Left renal cortex interstitium (tissue), 4 donors: ENCODE data around the gene IL10RA. TPM values are rescaled to one million over a fixed set of nuclear protein-coding genes. Genes with fewer than 3 reads are reported as not detected.
"Not testable (repeated sequence)": the region's sequence is repeated elsewhere in the genome, so short reads cannot be mapped to it uniquely, and the experiment has no call there.

Source experiments
- DNase-seq, 4 donors: peaks; one replicate each; pipeline ENCODE4 v3.0.0-alpha.2; 2013; ENCODE audit warnings: low read depth in 4 of 4, low spot score in 2 of 4, missing footprints in 1 of 4
- polyA plus RNA-seq, 4 donors: library from polyadenylated mRNA; unstranded; fragments of 120-200 nt; gene quantifications; one replicate each; pipeline ENCODE4 v1.2.1, GENCODE V29; 2013; ENCODE audit not compliant: insufficient read length in 4 of 4

The IL10RA gene
- polyA plus RNA-seq, 4 donors, result 2.2 to 3.1 (median 2.6) TPM

DNA sequence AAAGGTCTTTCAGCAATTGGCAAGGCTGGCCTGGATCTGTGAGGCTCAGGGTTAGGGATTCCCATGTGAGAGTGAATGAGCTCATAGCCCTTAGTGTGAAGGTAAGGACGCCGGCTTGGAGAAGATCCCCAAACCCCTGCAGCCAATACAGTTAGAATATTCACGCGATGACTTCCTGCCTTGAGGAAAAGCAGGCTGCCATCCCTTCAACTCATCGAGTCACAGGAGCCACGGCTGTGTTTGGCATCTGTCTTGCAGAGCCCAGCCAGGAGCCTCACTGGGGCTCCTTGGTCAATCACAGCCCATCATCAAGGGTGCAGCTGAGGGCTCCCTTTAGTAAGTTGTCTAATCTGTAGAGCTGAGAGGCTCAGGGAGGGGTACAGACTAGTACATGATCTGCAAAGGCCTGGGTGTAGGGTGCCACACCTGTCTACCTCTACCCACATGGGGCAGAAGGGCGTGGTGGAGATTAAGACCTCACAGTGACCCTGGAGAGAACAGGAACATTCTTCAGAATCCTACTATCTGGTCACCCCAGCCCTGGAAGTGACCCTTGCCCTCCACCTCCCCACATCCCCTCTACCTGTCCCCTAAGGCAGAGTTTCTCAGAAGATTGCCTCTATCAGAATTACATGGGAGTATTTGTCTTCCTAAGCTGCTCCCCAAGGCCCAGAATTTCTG is 18.5 kb downstream of the IL10RA start:
- DNase-seq, result no peak

DNA sequence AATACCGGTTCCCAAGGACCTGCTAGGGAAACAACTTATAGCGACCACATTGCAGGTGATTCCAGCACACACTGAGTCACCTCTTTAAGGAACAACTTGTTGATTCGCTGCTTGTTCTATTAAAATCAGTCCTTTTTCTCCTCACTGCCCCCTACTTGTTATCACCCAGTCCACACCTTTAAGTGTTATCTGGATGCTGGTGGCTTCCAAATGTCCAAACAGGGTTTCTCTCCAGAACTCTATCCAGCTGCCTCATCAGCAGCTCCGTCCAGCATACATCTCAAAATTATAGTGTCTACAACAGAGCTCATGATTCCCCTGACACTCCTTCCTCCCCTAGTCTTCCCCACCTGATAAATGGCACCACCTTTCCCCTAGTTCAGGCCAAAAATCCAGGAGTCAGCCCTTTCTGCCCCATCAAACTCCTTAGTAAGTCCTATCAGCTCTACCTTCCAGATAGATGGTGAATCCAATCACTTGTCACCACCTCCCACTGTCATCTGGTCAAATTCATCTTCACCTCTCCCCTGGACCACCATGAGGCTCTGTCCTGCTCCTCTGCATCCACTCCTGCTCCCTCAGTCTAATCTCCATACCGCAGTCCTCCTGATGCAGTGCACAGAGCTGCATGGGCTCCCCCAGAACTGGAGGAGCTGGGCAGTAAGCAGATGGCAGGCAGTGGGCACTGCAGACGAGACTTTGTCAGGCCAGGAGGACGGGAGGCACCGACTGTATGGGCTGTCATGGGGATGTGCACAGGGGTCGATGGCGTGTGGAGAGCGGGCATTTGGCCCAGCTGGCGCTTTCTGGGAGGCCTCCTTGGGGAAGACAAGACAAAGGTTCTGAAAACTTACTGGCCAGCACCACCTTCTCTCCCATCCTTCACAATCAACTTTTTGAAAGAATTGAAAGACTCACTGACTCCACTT is 19.3 kb downstream of the IL10RA start:
- DNase-seq, result no peak

DNA sequence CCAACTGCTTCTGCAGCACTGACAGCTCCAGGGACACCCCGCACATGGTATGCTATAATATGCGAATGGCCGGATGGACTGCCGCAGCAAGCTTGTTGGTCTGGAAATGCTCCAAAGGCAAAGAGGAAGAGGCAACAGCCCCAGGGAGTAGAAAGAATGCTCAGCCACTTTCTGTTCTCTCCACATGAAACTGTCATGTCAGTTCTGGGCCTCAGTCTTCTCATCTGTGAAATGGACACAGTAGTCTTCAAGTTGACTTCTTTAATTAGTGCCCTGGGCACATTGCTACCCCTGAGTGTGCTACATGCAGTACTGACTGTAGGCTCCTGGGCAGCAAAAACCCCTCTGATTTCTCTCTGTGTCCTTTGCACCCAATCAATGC is 19.9 kb downstream of the IL10RA start:
- no peak for DNase-seq

DNA sequence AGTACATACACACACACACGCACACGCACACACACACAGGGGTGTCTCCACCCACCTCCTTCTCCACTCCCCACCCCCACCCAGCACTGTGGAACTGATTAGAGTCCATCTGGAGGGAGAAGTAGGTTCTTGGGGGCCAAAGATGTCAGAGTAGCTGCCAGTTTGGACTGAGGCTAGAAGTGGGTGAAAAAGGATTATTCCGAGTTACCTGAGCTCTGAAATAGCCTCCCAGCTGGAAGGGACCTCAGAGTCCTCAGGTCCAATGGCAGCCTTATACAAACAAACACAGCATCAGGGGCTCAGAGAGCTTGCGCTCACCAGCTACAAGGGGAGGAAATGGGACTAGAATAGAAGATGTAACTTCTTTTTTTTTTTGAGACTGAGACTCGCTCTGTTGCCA is 20.8 kb downstream of the IL10RA start:
- DNase-seq, result no peak

DNA sequence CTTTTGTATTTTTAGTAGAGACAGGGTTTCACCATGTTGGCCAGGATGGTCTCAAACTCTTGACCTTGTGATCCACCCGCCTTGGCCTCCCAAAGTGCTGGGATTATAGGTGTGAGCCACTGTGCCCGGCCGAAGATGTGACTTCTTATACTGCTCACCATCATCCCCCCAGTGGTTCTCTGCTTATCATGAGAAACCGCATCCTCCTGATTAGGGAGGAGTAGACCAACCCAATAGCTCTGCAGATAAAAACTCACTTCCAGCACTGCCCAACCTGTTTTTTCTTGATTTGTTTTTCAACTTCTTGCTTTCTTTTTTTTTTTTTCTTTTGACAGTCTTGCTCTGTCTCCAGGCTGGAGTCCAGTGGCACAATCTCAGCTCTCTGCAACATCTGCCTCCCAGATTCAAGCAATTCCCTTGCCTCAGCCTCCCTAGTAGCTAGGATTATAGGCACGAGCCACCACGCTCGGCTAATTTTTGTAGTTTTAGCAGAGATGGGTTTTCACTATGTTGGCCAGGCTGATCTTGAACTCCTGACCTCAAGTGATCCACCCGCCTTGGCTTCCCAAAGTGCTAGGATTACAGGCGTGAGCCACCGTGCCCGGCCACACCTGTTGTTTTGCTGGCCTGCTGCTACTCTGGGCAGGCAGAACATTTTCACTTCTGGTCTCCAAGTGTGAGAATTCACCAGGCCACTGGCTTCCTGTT is 21.5 kb downstream of the IL10RA start:
- DNase-seq, result not testable (repeated sequence)

DNA sequence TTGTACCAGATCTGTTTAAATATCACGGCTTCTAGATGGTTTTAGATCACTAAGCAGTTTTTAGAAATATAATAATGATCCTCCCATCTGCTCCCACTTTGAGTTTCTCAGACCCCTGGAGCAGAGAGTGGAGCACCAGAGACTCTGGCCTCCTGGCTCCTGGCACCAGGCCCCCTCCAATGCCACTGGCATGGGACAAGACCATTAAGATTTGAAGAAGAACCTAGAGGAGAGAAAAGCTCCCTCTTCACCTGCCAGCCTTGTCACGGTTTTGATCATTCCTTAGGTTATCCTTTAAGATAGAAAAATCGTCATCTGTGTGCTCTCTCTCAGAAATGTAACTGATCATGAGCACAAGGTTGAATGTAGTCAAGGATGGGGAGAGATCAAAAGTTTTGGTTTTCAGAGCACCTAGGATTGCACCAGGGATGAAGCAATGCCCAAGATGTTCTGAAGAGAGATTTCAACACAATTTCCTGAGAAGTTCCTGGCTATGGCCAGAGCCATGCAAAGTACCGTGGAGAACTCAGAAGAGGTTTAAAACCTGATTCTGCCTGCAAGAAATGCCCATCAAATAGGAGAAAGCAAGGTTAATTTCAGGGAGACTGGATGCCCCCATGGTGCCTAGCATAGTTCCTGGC is 22.2 kb downstream of the IL10RA start:
- no peak for DNase-seq

DNA sequence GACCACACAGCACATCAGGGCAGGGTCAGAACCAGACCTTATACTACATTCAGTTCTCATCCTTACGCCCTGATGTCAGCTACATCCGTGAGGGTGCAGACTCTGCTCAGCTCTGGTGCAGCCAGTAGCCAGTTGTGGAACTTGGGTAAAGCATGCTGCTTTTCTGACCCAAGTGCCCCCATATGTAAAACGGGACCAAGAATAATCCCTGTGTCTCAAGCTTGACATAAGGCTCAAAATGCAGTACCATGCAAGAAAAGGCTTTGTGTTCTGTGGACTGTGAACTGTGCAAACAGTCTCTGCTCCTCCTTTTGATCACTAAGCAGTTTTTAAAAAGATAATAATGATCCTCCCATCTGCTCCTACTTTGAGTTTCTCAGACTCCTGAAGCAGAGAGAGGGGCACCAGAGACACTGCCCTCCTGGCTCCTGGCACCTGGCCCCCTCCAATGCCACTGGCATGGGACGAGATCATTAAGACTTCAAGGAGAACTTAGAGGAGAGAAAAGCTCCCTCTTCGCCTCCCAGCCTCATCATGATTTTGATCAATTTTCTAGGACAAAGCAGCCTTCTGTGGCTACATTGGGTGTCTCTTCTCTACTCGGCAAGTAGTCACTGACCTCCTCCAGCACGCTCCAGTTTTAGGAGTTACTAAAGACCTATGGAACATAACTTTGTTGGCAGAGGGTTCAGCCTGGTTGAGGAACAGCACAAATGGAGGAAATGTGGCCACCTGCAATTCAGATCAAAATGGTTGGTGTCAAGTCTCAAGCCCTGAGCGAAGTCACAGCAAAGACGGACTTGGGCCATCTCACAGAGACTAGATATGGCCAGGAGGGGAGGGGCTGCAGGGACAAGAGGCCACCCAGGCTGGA is 23.9 kb downstream of the IL10RA start:
- DNase-seq, result no peak

DNA sequence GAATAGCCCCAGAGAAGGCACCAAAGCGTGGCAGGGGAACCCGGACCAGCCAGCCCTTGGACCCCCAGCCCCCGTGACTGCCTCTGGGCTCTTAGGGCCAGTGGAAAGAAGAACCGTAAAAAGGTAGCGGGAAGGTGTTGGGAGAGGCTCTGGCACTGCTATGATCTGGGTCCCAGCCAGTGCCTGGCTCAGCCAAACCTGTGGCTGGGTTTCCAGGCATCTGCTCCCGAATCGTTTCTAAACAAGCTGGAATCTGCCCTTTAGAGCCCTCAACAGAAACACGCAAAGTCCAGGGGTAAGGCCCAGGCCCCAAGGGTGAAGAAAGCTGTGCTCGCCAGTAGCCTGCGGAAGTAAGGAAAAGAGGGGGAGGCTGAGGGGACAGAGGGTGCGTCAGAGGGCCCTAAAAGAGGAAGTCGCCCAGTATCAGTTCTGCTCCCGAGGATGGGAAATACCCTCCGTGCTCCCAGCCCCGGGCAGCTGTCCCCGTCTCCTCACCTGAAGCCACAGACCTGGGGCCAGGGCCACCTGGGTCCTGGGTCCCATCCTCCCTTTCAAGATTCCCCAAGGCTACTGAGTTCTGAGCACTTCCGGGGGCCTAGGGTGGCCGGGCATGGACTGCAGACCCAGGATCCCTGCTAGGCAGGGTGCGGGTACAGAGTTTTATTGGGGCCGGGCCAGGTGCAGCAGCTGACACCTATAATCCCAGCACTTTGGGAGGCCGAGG is 24.7 kb downstream of the IL10RA start:
- no peak for DNase-seq

DNA sequence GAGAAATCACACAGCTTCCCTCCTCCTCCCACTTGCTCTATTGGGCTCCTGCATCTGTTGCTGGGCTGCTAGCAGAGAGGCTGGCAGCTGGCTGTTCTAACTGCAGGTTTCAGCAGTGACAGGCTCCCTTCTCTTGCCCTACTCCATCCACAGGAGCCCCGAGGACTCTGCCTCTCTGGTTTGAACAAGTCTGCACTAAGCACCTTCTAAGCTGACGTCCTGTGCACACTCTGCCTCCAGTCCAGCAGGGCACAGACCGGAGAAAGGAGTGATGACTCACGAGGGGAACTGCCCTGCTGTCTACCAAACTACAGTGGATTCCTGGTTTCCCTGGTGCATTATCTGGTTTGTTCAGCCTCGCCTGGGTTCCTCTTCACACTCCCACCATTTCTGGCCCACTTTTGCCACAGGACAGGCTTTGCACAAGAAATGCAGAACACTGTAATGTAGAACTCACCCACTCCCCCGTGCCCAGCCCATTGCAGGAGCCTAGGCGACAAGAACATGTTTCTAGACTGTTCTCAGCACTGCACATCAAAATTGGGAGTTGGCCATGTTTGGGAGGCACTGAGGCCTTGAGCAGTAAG is 26.0 kb downstream of the IL10RA start:
- DNase-seq, result no peak

DNA sequence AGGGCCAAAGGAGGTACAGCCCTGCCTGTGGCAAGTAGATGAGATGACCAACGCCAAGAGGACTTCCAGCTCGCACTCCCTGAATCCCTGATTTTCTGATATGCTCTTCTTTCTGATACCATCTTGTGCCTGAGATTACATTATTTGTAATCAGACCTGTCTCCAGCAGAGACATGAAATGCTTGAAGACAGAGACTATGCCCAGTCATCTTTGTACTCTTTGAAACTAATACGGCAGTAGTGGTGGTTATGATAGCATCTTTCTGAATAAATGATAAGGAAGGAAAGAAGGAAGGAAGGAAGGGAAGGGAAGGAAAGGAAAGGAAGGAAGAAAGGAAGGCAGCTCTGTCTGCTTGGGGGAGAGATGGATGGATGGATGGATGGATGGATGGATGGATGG is 27.8 kb downstream of the IL10RA start:
- DNase-seq, result no peak

DNA sequence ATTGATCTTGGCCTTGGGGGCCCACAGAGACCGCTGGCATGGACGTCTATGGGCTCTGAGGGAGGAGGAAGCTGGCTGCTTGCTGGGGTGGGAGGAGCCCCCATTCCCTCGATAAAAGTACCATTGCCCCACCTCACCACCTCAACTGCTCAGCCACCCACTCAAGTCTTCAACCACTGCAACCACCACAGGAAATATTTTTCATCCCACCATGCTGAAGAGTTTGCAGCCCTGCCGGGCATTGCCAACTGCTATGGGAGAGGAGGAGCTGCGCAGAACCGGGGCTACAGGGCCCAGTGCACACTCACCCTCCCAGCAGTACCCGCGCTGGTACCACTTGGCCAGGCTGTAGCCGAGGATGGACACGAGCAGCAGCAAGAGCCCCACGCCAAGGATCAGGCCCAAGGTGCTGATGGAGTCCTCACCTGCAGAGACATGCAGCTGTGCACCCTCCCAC is 29.2 kb downstream of the IL10RA start:
- DNase-seq, result no peak

DNA sequence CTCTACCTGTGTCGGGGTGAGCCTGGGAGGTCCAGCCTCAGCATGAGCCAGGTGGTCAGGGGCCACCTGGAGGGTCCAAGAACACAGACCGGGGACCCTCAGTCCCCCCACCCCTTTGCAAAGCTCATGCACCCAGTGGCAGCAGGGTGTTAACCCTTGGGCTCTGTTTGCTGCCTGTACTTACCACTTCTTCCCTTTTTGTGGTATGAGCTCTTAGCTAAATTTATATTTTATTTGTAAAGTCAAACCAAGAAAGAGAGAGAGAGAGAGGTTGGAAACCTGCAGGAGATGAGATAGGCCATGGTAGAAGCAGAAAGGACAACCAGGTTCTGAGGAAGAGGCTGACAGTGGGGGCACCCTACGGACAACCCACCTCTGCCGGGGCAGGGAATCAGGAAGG is 29.9 kb downstream of the IL10RA start:
- DNase-seq, result no peak

DNA sequence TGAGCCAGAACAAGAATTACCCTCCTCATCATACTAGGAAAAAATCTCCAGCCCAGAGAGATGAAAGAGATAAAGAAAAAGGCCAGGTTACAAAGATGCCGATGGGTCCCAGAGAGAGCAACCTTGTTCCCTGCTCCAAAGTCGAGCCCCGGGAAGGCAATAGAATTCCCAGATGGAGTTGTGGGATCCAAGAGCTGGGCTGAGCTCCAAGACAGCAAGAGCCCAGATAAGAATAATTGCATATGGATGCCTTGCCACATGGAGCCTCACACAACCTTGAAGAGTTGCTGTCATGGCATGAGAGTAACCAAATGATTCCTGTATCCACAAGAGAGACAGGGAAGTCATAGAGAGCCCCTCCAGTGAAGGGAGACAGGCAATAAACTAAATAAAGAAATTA is 30.9 kb downstream of the IL10RA start:
- no peak for DNase-seq

DNA sequence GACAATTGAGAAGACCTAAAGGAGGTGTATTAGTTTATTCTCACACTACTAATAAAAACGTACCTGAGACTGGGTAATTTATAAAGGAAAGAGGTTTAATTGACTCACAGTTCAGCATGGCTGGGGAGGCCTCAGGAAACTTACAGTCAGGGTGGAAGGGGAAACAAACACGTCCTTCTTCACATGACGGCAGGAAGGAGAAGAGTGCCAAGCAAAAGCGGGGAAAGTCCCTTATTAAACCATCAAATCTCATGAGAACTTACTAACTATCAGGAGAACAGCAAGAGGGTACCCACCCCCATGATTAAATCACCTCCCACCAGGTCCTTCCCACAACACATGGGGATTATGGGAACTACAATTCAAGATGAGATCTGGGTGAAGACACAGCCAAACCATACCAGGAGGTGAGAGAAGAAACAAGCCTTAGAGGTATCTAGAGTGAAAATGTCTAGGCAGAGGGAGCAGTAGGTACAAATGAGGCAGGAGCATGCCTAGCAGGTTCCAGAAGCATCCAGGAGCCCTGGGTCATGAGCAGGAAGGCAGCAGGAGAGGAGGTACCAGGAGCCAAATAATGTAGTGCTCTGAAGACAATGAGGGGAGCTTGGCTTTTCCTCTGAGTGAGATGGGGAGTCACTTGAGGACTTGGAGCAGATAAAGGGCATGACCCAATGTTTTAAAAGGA is 31.6 kb downstream of the IL10RA start:
- no peak for DNase-seq

DNA sequence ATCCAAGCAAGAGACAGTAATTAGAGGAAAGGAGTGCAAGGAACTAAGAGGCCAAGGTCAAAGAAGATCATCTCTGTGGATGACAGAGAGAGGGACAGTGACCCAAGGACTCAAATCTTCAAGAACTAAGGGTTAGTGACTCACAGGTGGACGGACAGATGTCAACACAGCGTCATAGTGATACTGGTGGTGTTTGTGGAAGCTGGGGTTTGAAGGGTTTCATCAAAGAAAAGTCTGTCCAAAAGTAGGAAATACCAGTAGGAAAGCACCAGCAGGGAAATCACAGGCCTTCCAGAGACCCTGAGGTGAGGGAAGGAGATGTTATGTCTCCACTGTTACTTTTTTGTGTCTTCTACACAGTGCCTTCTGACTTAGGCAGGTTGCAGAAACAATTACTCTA is 32.2 kb downstream of the IL10RA start:
- DNase-seq, result no peak

DNA sequence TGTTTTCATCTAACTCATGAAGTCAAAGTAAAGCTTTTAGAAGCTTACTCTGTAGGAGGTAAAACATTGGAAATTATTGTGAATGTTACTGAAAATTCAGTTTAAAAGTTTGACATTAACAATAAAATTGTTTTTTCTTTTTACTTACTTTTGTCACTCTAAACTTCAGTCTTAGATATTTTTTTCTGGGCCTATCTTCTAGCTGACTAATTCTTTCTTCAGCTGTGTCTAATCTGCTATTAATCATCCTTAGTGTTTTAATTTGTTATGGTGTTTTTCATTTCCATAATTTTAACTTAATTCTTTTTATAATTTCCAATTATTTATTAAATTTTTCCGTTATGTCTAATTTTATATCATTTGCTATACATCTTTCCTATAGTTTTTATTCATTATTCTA is 35.0 kb downstream of the IL10RA start:
- DNase-seq, result no peak

DNA sequence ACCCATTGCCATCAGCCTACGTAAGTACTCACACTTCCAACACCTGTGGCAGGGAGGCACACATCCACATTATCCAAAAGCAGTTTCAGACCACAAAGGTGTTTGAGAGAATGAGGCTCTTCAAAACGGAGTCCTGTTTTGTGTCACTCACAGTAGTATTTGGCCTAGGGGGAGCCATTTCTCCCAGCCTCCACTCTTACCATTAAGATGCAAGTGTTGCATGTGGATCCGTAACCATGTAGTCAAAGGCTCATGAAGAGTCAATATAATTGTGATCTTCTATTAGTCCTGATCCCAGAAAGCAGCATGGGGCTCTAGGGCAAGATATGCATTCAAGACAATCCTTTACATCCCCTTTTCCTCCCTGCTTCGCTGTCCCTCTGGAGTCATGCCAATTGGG is 41.5 kb downstream of the IL10RA start:
- DNase-seq, result no peak

DNA sequence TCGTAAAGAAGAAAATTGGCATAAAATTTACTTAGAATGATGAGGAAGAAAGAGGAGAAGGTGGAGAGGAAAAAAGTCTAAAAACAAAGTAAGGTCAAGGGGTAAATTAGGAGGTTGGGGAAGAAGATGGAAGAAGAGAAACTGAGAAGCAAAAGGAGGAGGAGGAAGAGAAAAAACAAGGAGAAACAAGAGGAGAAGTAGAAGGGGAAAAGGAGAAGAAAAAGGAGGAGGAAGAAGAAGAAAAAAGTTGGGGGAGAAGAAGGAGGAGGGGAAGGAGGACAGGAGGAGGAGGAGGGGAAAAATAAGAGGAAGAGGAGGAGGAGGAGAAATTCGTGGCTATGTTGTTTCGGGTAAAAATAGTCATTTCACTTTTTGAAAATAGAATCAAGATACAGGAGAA is 42.4 kb downstream of the IL10RA start:
- no peak for DNase-seq
